MM.1S (cell line): ENCODE results near the gene ALDH18A1.

Source experiments
- DNase-seq: peaks from one replicate; pipeline ENCODE4 v3.0.0-alpha.2; 2015
- H2AFZ ChIP-seq: fragments of 300-600 bp; sonication (generic); 2 replicates; pipeline ENCODE4 v1.6.0; 2016; ENCODE audit warnings: antibody characterized with exemption, low read length
- H3F3A ChIP-seq: fragments of 300-600 bp; sonication (generic); 2 replicates; pipeline ENCODE4 v1.6.1; 2016; ENCODE audit warnings: mild to moderate bottlenecking, antibody characterized with exemption, low read length, moderate library complexity, mixed read lengths; ENCODE audit not compliant: insufficient read depth
- H3K27ac ChIP-seq: fragments of 300-600 bp; sonication (generic); 2 replicates; pipeline ENCODE4 v1.5.1; 2016; ENCODE audit warnings: mild to moderate bottlenecking, low read length
- H3K27me3 ChIP-seq: fragments of 300-600 bp; sonication (generic); replicated peaks from 2 replicates; pipeline ENCODE4 v1.6.0; 2016; ENCODE audit warnings: low read length; ENCODE audit not compliant: insufficient read depth
- H3K36me3 ChIP-seq: fragments of 300-600 bp; sonication (generic); replicated peaks from 2 replicates; pipeline ENCODE4 v1.6.1; 2016; ENCODE audit warnings: mild to moderate bottlenecking, low read length, mixed read lengths; ENCODE audit not compliant: insufficient read depth
- H3K4me1 ChIP-seq: fragments of 300-600 bp; sonication (generic); 2 replicates; pipeline ENCODE4 v1.6.1; 2016; ENCODE audit warnings: low read length, mixed read lengths
- H3K4me2 ChIP-seq: fragments of 300-600 bp; sonication (generic); 2 replicates; pipeline ENCODE4 v1.6.0; 2016; ENCODE audit warnings: low read depth, low read length
- H3K4me3 ChIP-seq: fragments of 300-600 bp; sonication (generic); 2 replicates; pipeline ENCODE4 v1.5.1; 2016; ENCODE audit warnings: low read length, mixed read lengths
- H3K79me2 ChIP-seq: fragments of 300-600 bp; sonication (generic); 2 replicates; pipeline ENCODE4 v1.6.1; 2016; ENCODE audit warnings: mixed run types, low read length, mixed read lengths
- H3K9ac ChIP-seq: fragments of 300-600 bp; sonication (generic); 2 replicates; pipeline ENCODE4 v1.6.1; 2016; ENCODE audit warnings: low read length, mixed read lengths
- H3K9me2 ChIP-seq: fragments of 300-600 bp; sonication (generic); replicated peaks from 2 replicates; pipeline ENCODE4 v1.6.1; 2016; ENCODE audit warnings: mild to moderate bottlenecking, low read length, mixed read lengths; ENCODE audit not compliant: insufficient read depth
- H3K9me3 ChIP-seq: fragments of 300-600 bp; sonication (generic); replicated peaks from 2 replicates; pipeline ENCODE4 v1.6.1; 2016; ENCODE audit warnings: mild to moderate bottlenecking, low read length, mixed read lengths; ENCODE audit not compliant: insufficient read depth
- H4K20me1 ChIP-seq: fragments of 300-600 bp; sonication (generic); 2 replicates; pipeline ENCODE4 v1.6.1; 2016; ENCODE audit warnings: mild to moderate bottlenecking, low read length, moderate library complexity, mixed read lengths; ENCODE audit not compliant: insufficient read depth
- EZH2 ChIP-seq: fragments of 300-600 bp; sonication (generic); optimal IDR thresholded peaks from 2 replicates; pipeline ENCODE3; 2017; ENCODE audit warnings: low read depth, mild to moderate bottlenecking, antibody characterized with exemption, low read length, mixed read lengths
- EZH2phosphoT487 ChIP-seq: fragments of 300-600 bp; sonication (generic); IDR thresholded peaks from 2 replicates; pipeline ENCODE4 v1.6.1; 2018; ENCODE audit warnings: antibody characterized with exemption, low read length
- TF ChIP-seq, protein P1 (sequence below): fragments of 300-600 bp; sonication (generic); IDR thresholded peaks from 2 replicates; pipeline ENCODE4 v1.5.1; 2016; ENCODE audit warnings: antibody characterized with exemption, low read length, mixed read lengths

ALDH18A1 gene

DNA sequence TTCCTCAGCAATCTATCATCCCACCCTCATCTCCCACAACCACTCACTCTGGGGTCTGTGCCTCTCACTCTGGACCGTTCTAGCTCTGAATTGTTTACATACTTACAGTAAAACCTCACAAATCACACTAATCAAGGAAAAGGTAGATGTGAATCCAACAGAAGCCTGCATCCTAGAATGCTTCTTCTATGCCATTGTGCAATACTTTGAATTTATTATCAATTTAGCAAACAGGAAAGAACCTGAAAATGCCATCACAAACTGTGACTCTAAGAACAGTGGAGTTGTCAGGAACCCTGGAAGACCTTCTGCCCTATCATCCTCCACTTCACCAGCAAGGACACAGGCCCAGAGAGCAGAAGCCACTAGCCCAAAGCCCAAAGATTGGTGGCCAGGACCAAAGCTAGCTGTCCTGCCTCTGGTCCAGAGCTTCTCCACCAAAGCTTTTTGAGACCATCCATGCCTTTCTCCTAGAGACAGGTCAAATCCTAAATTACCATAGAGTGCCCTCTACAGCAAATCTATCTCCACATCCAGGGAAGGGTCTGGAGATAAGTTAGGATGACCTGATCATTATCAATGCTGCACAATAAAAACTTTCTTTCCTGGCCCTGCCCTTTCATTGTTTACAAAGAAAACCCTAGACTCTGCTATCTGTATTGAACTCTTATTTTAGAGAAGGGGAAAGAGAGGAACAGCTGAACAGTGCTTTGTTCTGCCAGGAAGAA is 97.8 kb downstream of the ALDH18A1 start:
- H2AFZ ChIP-seq = no peak overlapping the region
- H3K36me3 ChIP-seq = no peaks in the 10 kb centered on the region
- no peaks in the 10 kb centered on the region for H4K20me1 ChIP-seq
- DNase-seq = no peak
- no peak overlapping the region for H3K4me2 ChIP-seq
- H3K9me2 ChIP-seq = no peaks in the 10 kb centered on the region
- H3K79me2 ChIP-seq = no peaks in the 10 kb centered on the region
- no peak for TF ChIP-seq EZH2
- TF ChIP-seq, protein P1, sequence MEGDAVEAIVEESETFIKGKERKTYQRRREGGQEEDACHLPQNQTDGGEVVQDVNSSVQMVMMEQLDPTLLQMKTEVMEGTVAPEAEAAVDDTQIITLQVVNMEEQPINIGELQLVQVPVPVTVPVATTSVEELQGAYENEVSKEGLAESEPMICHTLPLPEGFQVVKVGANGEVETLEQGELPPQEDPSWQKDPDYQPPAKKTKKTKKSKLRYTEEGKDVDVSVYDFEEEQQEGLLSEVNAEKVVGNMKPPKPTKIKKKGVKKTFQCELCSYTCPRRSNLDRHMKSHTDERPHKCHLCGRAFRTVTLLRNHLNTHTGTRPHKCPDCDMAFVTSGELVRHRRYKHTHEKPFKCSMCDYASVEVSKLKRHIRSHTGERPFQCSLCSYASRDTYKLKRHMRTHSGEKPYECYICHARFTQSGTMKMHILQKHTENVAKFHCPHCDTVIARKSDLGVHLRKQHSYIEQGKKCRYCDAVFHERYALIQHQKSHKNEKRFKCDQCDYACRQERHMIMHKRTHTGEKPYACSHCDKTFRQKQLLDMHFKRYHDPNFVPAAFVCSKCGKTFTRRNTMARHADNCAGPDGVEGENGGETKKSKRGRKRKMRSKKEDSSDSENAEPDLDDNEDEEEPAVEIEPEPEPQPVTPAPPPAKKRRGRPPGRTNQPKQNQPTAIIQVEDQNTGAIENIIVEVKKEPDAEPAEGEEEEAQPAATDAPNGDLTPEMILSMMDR = no peak
- TF ChIP-seq EZH2phosphoT487 = no peak
- 0 out of 2 replicates have a peak, but pooled peaks cover 9% of the 10 kb centered on the region for H3K4me1 ChIP-seq
- H3K9ac ChIP-seq = no peak overlapping the region
- no peaks in the 10 kb centered on the region for H3K9me3 ChIP-seq
- H3K4me3 ChIP-seq = no peak overlapping the region
- H3F3A ChIP-seq = 0 out of 2 replicates have a peak, but pooled peaks cover 3% of the 10 kb centered on the region
- H3K27ac ChIP-seq = no peak overlapping the region
- no peaks in the 10 kb centered on the region for H3K27me3 ChIP-seq

DNA sequence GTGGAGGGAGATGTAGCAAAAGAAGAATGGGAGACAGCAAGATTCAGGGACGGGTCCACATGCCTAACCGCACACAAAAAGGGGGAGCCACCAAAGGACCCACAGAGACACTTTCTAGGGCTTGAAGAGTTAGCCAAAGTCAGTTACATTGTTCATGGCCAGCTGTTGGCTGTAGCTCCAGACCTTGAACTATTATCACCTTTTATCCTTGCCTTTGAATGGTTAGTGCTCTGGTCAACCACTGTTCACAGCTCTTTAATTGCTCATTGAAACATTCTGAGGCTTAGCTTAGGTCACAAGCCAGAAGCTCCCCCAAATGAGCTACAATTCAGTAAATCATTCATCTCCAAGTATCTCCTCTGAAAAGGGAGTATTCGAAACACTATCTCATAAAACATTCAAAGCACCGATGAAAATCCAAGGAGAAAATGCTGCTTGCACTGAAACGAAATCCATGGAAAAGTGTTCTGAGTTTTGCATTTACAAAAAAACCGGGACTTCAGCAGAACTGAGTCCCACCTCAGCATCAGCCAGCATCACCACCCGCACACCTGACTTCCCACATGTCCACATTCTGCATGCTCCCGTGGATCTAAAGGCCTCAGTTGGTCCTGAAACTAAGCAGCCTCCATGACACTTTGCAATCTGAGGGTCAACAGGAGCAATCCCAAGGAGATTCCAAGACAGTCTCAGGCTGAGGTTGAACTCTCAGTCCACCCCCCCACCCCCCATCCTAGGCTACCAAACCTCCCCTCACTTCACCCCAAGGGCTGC is 99.3 kb downstream of the ALDH18A1 start:
- TF ChIP-seq EZH2phosphoT487 = no peak
- TF ChIP-seq, protein P1 = no peak
- TF ChIP-seq EZH2 = no peak
- no peaks in the 10 kb centered on the region for H3K27me3 ChIP-seq
- no peak overlapping the region for H3K4me3 ChIP-seq
- no peak overlapping the region for H3K9ac ChIP-seq
- DNase-seq = no peak
- 0 out of 2 replicates have a peak, but pooled peaks cover 9% of the 10 kb centered on the region for H3K4me1 ChIP-seq
- 0 out of 2 replicates have a peak, but pooled peaks cover 3% of the 10 kb centered on the region for H3F3A ChIP-seq
- H3K36me3 ChIP-seq = no peaks in the 10 kb centered on the region
- H4K20me1 ChIP-seq = no peaks in the 10 kb centered on the region
- no peaks in the 10 kb centered on the region for H3K79me2 ChIP-seq
- H3K27ac ChIP-seq = no peak overlapping the region
- no peaks in the 10 kb centered on the region for H3K9me2 ChIP-seq
- no peak overlapping the region for H2AFZ ChIP-seq
- no peaks in the 10 kb centered on the region for H3K9me3 ChIP-seq
- H3K4me2 ChIP-seq = no peak overlapping the region
